Measurements from ENCODE around the gene SGK1. TPM values are rescaled to one million over a fixed set of nuclear protein-coding genes. Genes with fewer than 3 reads are reported as not detected.

Gene SGK1
- total and polyA plus RNA-seq, 10 of the 15 experiments (the other 5 are each of a cell fraction or from before 2014, with no cell fraction given) = 0.62 to 5.1 (median 2.9) TPM

- TF ChIP-seq, protein P1, sequence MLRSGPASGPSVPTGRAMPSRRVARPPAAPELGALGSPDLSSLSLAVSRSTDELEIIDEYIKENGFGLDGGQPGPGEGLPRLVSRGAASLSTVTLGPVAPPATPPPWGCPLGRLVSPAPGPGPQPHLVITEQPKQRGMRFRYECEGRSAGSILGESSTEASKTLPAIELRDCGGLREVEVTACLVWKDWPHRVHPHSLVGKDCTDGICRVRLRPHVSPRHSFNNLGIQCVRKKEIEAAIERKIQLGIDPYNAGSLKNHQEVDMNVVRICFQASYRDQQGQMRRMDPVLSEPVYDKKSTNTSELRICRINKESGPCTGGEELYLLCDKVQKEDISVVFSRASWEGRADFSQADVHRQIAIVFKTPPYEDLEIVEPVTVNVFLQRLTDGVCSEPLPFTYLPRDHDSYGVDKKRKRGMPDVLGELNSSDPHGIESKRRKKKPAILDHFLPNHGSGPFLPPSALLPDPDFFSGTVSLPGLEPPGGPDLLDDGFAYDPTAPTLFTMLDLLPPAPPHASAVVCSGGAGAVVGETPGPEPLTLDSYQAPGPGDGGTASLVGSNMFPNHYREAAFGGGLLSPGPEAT (IDR thresholded peaks at IDR 0.05; ENCODE audit: low read depth) = no peak
- TF ChIP-seq, protein P2, sequence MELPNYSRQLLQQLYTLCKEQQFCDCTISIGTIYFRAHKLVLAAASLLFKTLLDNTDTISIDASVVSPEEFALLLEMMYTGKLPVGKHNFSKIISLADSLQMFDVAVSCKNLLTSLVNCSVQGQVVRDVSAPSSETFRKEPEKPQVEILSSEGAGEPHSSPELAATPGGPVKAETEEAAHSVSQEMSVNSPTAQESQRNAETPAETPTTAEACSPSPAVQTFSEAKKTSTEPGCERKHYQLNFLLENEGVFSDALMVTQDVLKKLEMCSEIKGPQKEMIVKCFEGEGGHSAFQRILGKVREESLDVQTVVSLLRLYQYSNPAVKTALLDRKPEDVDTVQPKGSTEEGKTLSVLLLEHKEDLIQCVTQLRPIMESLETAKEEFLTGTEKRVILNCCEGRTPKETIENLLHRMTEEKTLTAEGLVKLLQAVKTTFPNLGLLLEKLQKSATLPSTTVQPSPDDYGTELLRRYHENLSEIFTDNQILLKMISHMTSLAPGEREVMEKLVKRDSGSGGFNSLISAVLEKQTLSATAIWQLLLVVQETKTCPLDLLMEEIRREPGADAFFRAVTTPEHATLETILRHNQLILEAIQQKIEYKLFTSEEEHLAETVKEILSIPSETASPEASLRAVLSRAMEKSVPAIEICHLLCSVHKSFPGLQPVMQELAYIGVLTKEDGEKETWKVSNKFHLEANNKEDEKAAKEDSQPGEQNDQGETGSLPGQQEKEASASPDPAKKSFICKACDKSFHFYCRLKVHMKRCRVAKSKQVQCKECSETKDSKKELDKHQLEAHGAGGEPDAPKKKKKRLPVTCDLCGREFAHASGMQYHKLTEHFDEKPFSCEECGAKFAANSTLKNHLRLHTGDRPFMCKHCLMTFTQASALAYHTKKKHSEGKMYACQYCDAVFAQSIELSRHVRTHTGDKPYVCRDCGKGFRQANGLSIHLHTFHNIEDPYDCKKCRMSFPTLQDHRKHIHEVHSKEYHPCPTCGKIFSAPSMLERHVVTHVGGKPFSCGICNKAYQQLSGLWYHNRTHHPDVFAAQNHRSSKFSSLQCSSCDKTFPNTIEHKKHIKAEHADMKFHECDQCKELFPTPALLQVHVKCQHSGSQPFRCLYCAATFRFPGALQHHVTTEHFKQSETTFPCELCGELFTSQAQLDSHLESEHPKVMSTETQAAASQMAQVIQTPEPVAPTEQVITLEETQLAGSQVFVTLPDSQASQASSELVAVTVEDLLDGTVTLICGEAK (IDR thresholded peaks at IDR 0.05; ENCODE audit: borderline replicate concordance) = no peak
- TF ChIP-seq ASH2L (IDR thresholded peaks at IDR 0.05; ENCODE audit: borderline replicate concordance, low read depth) (no peak), POU2F2 (IDR thresholded peaks at IDR 0.05; ENCODE audit: borderline replicate concordance, low read depth, low read length) (no peak)
These were observed 140.2 kb downstream of the SGK1 start (continued) for GRCh38 chr6:134177753-134178160.

DNA sequence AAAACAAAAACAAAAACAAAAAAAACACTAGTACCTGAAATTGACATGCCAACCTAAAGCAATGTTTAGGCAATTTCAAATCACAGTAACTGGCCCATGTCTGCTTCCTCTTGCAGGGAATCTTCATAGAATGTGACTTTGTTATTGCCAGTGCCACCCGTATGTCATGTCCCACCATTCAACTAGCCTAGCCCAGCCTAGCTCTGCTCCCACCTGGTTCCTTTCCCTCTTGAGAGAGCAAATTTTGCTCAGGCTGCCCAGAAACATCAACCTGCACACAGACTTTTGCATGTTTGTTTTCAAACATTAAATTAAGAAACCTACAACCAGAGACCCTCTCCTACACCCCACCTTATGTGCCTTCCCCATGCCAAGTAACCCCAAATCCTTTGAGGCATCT is 140.7 kb downstream of the SGK1 start:
- ATAC-seq (no peak), DNase-seq (ENCODE audit: low read depth, low spot score) (no peak), FAIRE-seq (no peak)
- ChIA-PET CTCF (interaction anchor here (1.1 to 9.1 kb wide), 5 partner anchors 20 to 763 kb away, joined by 3 to 133 read pairs (median 4); no protein-coding TSS in a partner anchor), RAD21 (ENCODE audit: unreplicated experiment) (interaction anchor here (1.2 to 4.6 kb wide), 6 partner anchors 16 to 763 kb away, joined by 3 to 41 read pairs (median 4); no protein-coding TSS in a partner anchor), SMC1A (ENCODE audit: uncharacterized antibody, unreplicated experiment) (interaction anchor here (0.6 to 6.2 kb wide), 11 partner anchors 37 to 764 kb away, joined by 3 to 52 read pairs (median 4); no protein-coding TSS in a partner anchor), POLR2A (interaction anchor here (0.7 kb wide), 1 partner anchor 97 kb away, joined by 3 read pairs; no protein-coding TSS in a partner anchor)
- Histone ChIP-seq H3K79me2 (ENCODE audit: control insufficient read depth, insufficient read depth, low read length) (no peaks in the 10 kb centered on the region), H3K4me3 (no peak overlapping the region), H3K36me3 (ENCODE audit: control insufficient read depth in 2 of 2, insufficient read depth in 2 of 2, low read length in 1 of 2) (no peaks in the 10 kb centered on the region), H3K27me3 (replicated peaks in 1 of 2; ENCODE audit: control insufficient read depth in 2 of 2, insufficient read depth in 2 of 2, low read length in 1 of 2) (peaks cover 2 to 9% of the 10 kb centered on the region in 2 experiments), H3K4me1 (ENCODE audit: control insufficient read depth, insufficient read depth, low read length) (peaks cover 5% of the 10 kb centered on the region), H3K27ac (ENCODE audit: control insufficient read depth, insufficient read depth) (no peak overlapping the region), H4K20me1 (ENCODE audit: control insufficient read depth, insufficient read depth) (no peaks in the 10 kb centered on the region), H3K9ac (ENCODE audit: control insufficient read depth, insufficient read depth, low read length) (no peak overlapping the region), H3K4me2 (ENCODE audit: control insufficient read depth, insufficient read depth) (no peak overlapping the region), H2AFZ (ENCODE audit: control insufficient read depth, low read depth, low read length) (no peak overlapping the region), H3K9me3 (replicated peaks; ENCODE audit: control insufficient read depth, insufficient read depth, low read length) (no peaks in the 10 kb centered on the region; the same call in 2 of the 3 replicates)
- WGBS (ENCODE audit: insufficient coverage, insufficient replicate concordance, low lambda C conversion rate, missing lambda C conversion rate) = 94% methylated on average over 1 of the region's 1 CpG
- intact Hi-C loops (cut with micrococcal nuclease; ENCODE audit: unreplicated experiment) (loop anchor here (5.0 to 10.0 kb wide), 3 partner anchors 195 to 348 kb away; no protein-coding TSS in a partner anchor), in situ Hi-C loops (cut with MboI) (no loop called here)
- no peak for TF ChIP-seq HDGF (IDR thresholded peaks at IDR 0.05)
- TF ChIP-seq KDM1A (IDR thresholded peaks at IDR 0.05; ENCODE audit: borderline replicate concordance) = no peak
- TF ChIP-seq BHLHE40 (IDR thresholded peaks at IDR 0.05; ENCODE audit: borderline replicate concordance in 1 of 2, low read depth in 2 of 2, low read length in 1 of 2) = no peak
- TF ChIP-seq, protein P2 (IDR thresholded peaks at IDR 0.05; ENCODE audit: borderline replicate concordance) = no peak
- TF ChIP-seq HSF1 (IDR thresholded peaks at IDR 0.05; ENCODE audit: low read depth, low read length) = no peak
- no TSS peak for BruUV-seq (replicated peaks)
